GM23338 (cell line): ENCODE measurements around the gene COQ8B.

Source experiments
- CREB1 ChIP-seq: fragments of 250-450 bp; sonication (Bioruptor Pico); IDR thresholded peaks from 2 replicates; pipeline ENCODE4 v1.5.0; 2020; ENCODE audit warnings: low read depth, mild to moderate bottlenecking, moderate library complexity
- CTCF ChIP-seq, 2 experiments: fragments of 200-600 bp in 1 of 2; sonication (generic) in 1 of 2; conservative IDR thresholded peaks; 2 replicates each; pipeline versions ENCODE4 v1.5.1 to v1.6.1; 2016 to 2017; ENCODE audit warnings: antibody characterized with exemption in 2 of 2, low read depth in 2 of 2, mild to moderate bottlenecking in 2 of 2, moderate library complexity in 1 of 2
- EZH2 ChIP-seq: fragments of 200-600 bp; sonication (generic); IDR thresholded peaks from one replicate; pipeline ENCODE4 v1.8.0; 2017; ENCODE audit warnings: antibody characterized with exemption, mild to moderate bottlenecking, low read depth; ENCODE audit not compliant: unreplicated experiment
- EZH2phosphoT487 ChIP-seq: fragments of 200-600 bp; sonication (generic); IDR thresholded peaks from one replicate; pipeline ENCODE4 v1.8.1; 2018; ENCODE audit warnings: antibody characterized with exemption; ENCODE audit not compliant: unreplicated experiment
- JUNB ChIP-seq: IDR thresholded peaks from one replicate; pipeline ENCODE4 v1.6.1; 2016; ENCODE audit warnings: antibody characterized with exemption; ENCODE audit not compliant: unreplicated experiment
- POLR2AphosphoS5 ChIP-seq: IDR thresholded peaks from 2 replicates; pipeline ENCODE4 v1.6.1; 2016; ENCODE audit warnings: antibody characterized with exemption, low read depth
- STAT1 ChIP-seq: IDR thresholded peaks from one replicate; pipeline ENCODE4 v1.6.1; 2016; ENCODE audit warnings: antibody characterized with exemption; ENCODE audit not compliant: unreplicated experiment
- ZNF114 ChIP-seq: fragments of 250-450 bp; sonication (Bioruptor Pico); IDR thresholded peaks from 2 replicates; pipeline ENCODE4 v1.5.0; 2020; ENCODE audit warnings: mild to moderate bottlenecking, moderate library complexity
- ZNF331 ChIP-seq: fragments of 250-450 bp; sonication (Bioruptor Pico); IDR thresholded peaks from 2 replicates; pipeline ENCODE4 v1.5.0; 2020; ENCODE audit warnings: low read depth, mild to moderate bottlenecking, moderate library complexity
- TF ChIP-seq, protein P1 (sequence below): fragments of 250-450 bp; sonication (Bioruptor Pico); IDR thresholded peaks from 2 replicates; pipeline ENCODE4 v1.5.0; 2020; ENCODE audit warnings: mild to moderate bottlenecking, moderate library complexity
- TF ChIP-seq, protein P2 (sequence below): IDR thresholded peaks from one replicate; pipeline ENCODE4 v1.6.1; 2018; ENCODE audit warnings: antibody characterized with exemption; ENCODE audit not compliant: unreplicated experiment
- TF ChIP-seq, protein P3 (sequence below): IDR thresholded peaks from 2 replicates; pipeline ENCODE4 v1.6.1; 2016; ENCODE audit warnings: antibody characterized with exemption

DNA sequence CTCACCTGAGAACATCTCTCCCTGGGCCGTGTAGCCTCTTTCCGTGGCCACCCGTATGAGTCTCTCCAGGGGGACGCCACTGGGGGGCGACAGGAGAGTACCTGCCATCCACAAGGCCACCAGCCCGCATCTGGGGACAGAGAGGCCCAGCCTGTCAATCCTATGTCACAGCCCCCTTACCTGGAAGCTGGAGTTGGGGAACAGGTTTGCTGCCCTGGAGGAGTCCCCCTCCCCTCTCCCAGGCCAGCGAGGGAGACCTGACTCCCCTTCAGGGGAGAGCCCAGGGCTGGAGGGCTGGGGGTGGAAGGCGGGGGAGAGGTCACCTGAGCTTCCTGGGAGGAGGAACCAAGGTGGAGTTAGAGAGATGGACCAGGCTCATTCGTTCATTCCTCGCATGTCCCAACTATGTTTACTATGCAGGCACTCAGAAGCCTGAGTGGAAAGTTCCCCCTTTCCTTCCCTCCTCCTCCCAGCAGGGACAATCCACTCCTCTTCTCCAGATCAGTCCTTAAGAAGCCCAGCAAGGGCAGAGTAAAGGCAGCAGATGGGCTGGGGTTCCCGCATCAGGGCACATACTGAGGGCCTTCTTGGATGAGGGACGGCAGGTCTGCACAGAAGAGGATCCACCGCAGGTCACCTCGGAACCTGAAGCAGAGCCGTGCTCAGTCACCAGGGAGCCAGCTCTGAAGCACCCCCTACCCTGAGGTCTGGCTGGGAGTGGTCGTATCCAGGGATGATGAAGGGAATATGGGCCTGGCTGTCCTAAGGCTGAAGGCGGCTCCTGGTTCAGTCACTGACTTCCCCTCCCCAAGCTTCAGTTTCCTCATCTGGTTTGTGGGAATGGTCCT is 28.1 kb upstream of the COQ8B start:
- TF ChIP-seq CTCF (conservative IDR thresholded peaks at IDR 0.05; ENCODE audit: low read depth in 2 of 2) (peak; percentile 42 to 69), EZH2 (no peak), EZH2phosphoT487 (no peak), POLR2AphosphoS5 (no peak), JUNB (no peak), STAT1 (no peak), CREB1 (CRISPR knock-in tag) (no peak), ZNF114 (no peak), ZNF331 (CRISPR knock-in tag) (no peak)
- TF ChIP-seq, protein P1, sequence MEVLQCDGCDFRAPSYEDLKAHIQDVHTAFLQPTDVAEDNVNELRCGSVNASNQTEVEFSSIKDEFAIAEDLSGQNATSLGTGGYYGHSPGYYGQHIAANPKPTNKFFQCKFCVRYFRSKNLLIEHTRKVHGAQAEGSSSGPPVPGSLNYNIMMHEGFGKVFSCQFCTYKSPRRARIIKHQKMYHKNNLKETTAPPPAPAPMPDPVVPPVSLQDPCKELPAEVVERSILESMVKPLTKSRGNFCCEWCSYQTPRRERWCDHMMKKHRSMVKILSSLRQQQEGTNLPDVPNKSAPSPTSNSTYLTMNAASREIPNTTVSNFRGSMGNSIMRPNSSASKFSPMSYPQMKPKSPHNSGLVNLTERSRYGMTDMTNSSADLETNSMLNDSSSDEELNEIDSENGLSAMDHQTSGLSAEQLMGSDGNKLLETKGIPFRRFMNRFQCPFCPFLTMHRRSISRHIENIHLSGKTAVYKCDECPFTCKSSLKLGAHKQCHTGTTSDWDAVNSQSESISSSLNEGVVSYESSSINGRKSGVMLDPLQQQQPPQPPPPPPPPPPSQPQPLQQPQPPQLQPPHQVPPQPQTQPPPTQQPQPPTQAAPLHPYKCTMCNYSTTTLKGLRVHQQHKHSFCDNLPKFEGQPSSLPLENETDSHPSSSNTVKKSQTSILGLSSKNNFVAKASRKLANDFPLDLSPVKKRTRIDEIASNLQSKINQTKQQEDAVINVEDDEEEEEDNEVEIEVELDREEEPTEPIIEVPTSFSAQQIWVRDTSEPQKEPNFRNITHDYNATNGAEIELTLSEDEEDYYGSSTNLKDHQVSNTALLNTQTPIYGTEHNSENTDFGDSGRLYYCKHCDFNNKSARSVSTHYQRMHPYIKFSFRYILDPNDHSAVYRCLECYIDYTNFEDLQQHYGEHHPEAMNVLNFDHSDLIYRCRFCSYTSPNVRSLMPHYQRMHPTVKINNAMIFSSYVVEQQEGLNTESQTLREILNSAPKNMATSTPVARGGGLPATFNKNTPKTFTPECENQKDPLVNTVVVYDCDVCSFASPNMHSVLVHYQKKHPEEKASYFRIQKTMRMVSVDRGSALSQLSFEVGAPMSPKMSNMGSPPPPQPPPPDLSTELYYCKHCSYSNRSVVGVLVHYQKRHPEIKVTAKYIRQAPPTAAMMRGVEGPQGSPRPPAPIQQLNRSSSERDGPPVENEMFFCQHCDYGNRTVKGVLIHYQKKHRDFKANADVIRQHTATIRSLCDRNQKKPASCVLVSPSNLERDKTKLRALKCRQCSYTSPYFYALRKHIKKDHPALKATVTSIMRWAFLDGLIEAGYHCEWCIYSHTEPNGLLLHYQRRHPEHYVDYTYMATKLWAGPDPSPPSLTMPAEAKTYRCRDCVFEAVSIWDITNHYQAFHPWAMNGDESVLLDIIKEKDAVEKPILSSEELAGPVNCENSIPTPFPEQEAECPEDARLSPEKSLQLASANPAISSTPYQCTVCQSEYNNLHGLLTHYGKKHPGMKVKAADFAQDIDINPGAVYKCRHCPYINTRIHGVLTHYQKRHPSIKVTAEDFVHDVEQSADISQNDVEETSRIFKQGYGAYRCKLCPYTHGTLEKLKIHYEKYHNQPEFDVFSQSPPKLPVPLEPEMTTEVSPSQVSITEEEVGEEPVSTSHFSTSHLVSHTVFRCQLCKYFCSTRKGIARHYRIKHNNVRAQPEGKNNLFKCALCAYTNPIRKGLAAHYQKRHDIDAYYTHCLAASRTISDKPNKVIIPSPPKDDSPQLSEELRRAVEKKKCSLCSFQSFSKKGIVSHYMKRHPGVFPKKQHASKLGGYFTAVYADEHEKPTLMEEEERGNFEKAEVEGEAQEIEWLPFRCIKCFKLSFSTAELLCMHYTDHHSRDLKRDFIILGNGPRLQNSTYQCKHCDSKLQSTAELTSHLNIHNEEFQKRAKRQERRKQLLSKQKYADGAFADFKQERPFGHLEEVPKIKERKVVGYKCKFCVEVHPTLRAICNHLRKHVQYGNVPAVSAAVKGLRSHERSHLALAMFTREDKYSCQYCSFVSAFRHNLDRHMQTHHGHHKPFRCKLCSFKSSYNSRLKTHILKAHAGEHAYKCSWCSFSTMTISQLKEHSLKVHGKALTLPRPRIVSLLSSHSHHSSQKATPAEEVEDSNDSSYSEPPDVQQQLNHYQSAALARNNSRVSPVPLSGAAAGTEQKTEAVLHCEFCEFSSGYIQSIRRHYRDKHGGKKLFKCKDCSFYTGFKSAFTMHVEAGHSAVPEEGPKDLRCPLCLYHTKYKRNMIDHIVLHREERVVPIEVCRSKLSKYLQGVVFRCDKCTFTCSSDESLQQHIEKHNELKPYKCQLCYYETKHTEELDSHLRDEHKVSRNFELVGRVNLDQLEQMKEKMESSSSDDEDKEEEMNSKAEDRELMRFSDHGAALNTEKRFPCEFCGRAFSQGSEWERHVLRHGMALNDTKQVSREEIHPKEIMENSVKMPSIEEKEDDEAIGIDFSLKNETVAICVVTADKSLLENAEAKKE = no peak
- TF ChIP-seq, protein P2, sequence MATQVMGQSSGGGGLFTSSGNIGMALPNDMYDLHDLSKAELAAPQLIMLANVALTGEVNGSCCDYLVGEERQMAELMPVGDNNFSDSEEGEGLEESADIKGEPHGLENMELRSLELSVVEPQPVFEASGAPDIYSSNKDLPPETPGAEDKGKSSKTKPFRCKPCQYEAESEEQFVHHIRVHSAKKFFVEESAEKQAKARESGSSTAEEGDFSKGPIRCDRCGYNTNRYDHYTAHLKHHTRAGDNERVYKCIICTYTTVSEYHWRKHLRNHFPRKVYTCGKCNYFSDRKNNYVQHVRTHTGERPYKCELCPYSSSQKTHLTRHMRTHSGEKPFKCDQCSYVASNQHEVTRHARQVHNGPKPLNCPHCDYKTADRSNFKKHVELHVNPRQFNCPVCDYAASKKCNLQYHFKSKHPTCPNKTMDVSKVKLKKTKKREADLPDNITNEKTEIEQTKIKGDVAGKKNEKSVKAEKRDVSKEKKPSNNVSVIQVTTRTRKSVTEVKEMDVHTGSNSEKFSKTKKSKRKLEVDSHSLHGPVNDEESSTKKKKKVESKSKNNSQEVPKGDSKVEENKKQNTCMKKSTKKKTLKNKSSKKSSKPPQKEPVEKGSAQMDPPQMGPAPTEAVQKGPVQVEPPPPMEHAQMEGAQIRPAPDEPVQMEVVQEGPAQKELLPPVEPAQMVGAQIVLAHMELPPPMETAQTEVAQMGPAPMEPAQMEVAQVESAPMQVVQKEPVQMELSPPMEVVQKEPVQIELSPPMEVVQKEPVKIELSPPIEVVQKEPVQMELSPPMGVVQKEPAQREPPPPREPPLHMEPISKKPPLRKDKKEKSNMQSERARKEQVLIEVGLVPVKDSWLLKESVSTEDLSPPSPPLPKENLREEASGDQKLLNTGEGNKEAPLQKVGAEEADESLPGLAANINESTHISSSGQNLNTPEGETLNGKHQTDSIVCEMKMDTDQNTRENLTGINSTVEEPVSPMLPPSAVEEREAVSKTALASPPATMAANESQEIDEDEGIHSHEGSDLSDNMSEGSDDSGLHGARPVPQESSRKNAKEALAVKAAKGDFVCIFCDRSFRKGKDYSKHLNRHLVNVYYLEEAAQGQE = no peak
- TF ChIP-seq, protein P3, sequence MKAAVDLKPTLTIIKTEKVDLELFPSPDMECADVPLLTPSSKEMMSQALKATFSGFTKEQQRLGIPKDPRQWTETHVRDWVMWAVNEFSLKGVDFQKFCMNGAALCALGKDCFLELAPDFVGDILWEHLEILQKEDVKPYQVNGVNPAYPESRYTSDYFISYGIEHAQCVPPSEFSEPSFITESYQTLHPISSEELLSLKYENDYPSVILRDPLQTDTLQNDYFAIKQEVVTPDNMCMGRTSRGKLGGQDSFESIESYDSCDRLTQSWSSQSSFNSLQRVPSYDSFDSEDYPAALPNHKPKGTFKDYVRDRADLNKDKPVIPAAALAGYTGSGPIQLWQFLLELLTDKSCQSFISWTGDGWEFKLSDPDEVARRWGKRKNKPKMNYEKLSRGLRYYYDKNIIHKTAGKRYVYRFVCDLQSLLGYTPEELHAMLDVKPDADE = no peak
